Keratinocyte (primary cell): ENCODE measurements around the gene RBPJ. TPM values are rescaled to one million over a fixed set of nuclear protein-coding genes. Genes with fewer than 3 reads are reported as not detected.

ENCODE experiments used
- DNase-seq: peaks from one replicate; pipeline ENCODE4 v3.0.0-alpha.2; 2011; ENCODE audit warnings: low read depth, missing footprints, low spot score
- FAIRE-seq: peaks from 2 replicates; lab custom pipeline; 2011; peaks lifted over from hg19 to GRCh38; lab: Jason Lieb, UNC
- H2AFZ ChIP-seq: 2 replicates; pipeline ENCODE4 v1.6.0; 2012; ENCODE audit warnings: low read length, control low read depth, inconsistent platforms; ENCODE audit not compliant: control insufficient read depth
- H3K27ac ChIP-seq: 2 replicates; pipeline ENCODE4 v1.5.1; 2011; ENCODE audit warnings: low read length; ENCODE audit not compliant: control insufficient read depth, insufficient read depth
- H3K27me3 ChIP-seq: 3 replicates; pipeline ENCODE4 v1.6.0; 2011; ENCODE audit warnings: low read length; ENCODE audit not compliant: control insufficient read depth, insufficient read depth; ENCODE audit errors: extremely low read depth
- H3K36me3 ChIP-seq, 2 experiments: 2 replicates in 1 of 2; 3 replicates in 1 of 2; pipeline ENCODE4 v1.5.1; 2011; ENCODE audit warnings: low read length in 2 of 2, mild to moderate bottlenecking in 1 of 2; ENCODE audit not compliant: control insufficient read depth in 2 of 2, insufficient read depth in 2 of 2; ENCODE audit errors: extremely low read depth in 1 of 2
- H3K4me1 ChIP-seq: 3 replicates; pipeline ENCODE4 v1.5.1; 2011; ENCODE audit warnings: low read length; ENCODE audit not compliant: control insufficient read depth, insufficient read depth; ENCODE audit errors: extremely low read depth
- H3K4me2 ChIP-seq: 3 replicates; pipeline ENCODE4 v1.6.0; 2011; ENCODE audit warnings: low read depth, low read length; ENCODE audit not compliant: control insufficient read depth, insufficient read depth; ENCODE audit errors: extremely low read depth
- H3K4me3 ChIP-seq, 3 experiments: fragments of 200-600 bp in 1 of 3; sonication (generic) in 1 of 3; 2 replicates in 2 of 3; 3 replicates in 1 of 3; pipeline ENCODE4 v1.5.1; 2011 to 2016; ENCODE audit warnings: low read length in 3 of 3, mild to moderate bottlenecking in 3 of 3, control low read depth in 2 of 3, inconsistent platforms in 1 of 3, low read depth in 1 of 3, mixed read lengths in 1 of 3, mixed run types in 1 of 3, moderate library complexity in 1 of 3; ENCODE audit not compliant: control insufficient read depth in 2 of 3, insufficient read depth in 2 of 3; ENCODE audit errors: extremely low read depth in 1 of 3
- H3K79me2 ChIP-seq: 2 replicates; pipeline ENCODE4 v1.6.0; 2012; ENCODE audit warnings: low read length; ENCODE audit not compliant: control insufficient read depth, insufficient read depth
- H3K9ac ChIP-seq: 3 replicates; pipeline ENCODE4 v1.6.0; 2011; ENCODE audit warnings: low read length; ENCODE audit not compliant: control insufficient read depth, insufficient read depth; ENCODE audit errors: extremely low read depth
- H3K9me1 ChIP-seq: 3 replicates; pipeline ENCODE4 v1.6.0; 2011; ENCODE audit warnings: low read length; ENCODE audit not compliant: control insufficient read depth, insufficient read depth; ENCODE audit errors: extremely low read depth
- H3K9me3 ChIP-seq: 2 replicates; pipeline ENCODE4 v1.5.1; 2012; ENCODE audit warnings: low read depth, low read length; ENCODE audit not compliant: control insufficient read depth
- H4K20me1 ChIP-seq: 3 replicates; pipeline ENCODE4 v1.6.0; 2011; ENCODE audit warnings: low read length; ENCODE audit not compliant: control insufficient read depth, insufficient read depth; ENCODE audit errors: extremely low read depth
- EZH2 ChIP-seq: IDR thresholded peaks from one replicate; pipeline ENCODE4 v1.6.1; 2012; ENCODE audit warnings: inconsistent platforms, mild to moderate bottlenecking, low read length, moderate library complexity
- dilution Hi-C: fragments of 300-500 bp; cut with MboI; formaldehyde crosslinking; loops from one replicate; pipeline ENCODE4 v1.7.0; 2020; ENCODE audit warnings: low sequenced_read_pairs; ENCODE audit not compliant: extremely low pct_ligation_motif_present
- polyA plus RNA-seq, 5 experiments: library from polyadenylated mRNA; depleted of rRNA in 3 of 5; stranded (reverse) in 3 of 5; stranded (forward) in 1 of 5; unstranded in 1 of 5; fragments of >200 nt; gene quantifications; 1 replicate in 1 of 5; 2 replicates in 3 of 5; 3 replicates in 1 of 5; pipeline versions ENCODE4 v1.2.1 to v1.2.3, GENCODE V29; 2011 to 2012; ENCODE audit warnings: missing spikeins in 2 of 5, low read depth in 1 of 5, low replicate concordance in 1 of 5
- TF ChIP-seq, protein P1 (sequence below), 3 experiments: IDR thresholded peaks in 1 of 3; conservative IDR thresholded peaks in 1 of 3; optimal IDR thresholded peaks in 1 of 3; 2 replicates in 2 of 3; 3 replicates in 1 of 3; pipeline versions ENCODE3 to v1.5.1; 2011; ENCODE audit warnings: low read length in 3 of 3, mild to moderate bottlenecking in 3 of 3, moderate library complexity in 2 of 3, control low read depth in 1 of 3, inconsistent platforms in 1 of 3; ENCODE audit not compliant: insufficient read depth in 2 of 3; ENCODE audit errors: extremely low read depth in 1 of 3

The RBPJ gene
- polyA plus RNA-seq, 1 donor (not counting 4 experiments of a cell fraction or from before 2014, with no cell fraction given) = 38.0 TPM

DNA sequence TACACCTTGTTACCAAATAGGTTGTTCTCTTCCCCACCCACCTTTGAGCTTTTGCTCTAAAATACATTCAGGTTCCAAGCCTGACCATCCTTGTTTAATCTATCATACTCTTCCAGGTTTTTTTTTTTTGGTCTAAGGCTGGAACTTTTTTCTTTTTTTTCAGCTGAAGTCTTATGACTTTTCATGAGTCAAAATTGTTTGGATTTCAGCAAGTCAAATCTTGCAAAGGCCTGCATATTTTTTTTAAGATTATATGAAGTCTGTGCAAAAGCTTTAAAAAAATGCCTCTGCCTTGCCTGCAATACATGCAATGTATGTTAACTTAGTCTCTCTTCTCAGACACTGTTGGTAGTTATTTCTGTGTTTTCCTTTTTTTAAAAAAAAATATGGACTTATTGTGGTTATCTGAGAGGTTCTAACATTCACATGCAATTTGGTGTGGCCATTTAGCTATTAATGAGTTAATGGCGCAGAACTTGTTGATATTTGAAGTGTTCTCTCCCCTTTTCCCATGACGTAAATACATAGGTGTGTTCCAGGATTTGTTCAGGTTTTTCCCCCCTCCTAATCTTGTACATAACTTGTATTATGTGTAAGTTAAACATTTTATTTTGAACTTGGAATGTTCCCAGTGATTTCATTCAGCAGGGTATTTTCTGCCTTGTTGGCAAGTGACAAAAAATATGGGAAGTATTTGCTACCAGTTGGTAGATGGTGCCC lies 110.8 kb downstream of the RBPJ start:
- peak overlapping the region; percentile 19 for H3K4me2 ChIP-seq
- H3K4me3 ChIP-seq = no peak overlapping the region
- no peak overlapping the region for H2AFZ ChIP-seq
- peaks cover 23% of the 10 kb centered on the region for H3K4me1 ChIP-seq
- no peaks in the 10 kb centered on the region for H3K9me1 ChIP-seq
- H3K79me2 ChIP-seq = no peaks in the 10 kb centered on the region
- TF ChIP-seq EZH2 = no peak
- TF ChIP-seq, protein P1, sequence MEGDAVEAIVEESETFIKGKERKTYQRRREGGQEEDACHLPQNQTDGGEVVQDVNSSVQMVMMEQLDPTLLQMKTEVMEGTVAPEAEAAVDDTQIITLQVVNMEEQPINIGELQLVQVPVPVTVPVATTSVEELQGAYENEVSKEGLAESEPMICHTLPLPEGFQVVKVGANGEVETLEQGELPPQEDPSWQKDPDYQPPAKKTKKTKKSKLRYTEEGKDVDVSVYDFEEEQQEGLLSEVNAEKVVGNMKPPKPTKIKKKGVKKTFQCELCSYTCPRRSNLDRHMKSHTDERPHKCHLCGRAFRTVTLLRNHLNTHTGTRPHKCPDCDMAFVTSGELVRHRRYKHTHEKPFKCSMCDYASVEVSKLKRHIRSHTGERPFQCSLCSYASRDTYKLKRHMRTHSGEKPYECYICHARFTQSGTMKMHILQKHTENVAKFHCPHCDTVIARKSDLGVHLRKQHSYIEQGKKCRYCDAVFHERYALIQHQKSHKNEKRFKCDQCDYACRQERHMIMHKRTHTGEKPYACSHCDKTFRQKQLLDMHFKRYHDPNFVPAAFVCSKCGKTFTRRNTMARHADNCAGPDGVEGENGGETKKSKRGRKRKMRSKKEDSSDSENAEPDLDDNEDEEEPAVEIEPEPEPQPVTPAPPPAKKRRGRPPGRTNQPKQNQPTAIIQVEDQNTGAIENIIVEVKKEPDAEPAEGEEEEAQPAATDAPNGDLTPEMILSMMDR (optimal IDR thresholded peaks at IDR 0.05 in 1 of 3, IDR thresholded peaks at IDR 0.05 in 1 of 3, conservative IDR thresholded peaks at IDR 0.05 in 1 of 3; ENCODE audit: extremely low read depth in 1 of 3, insufficient read depth in 2 of 3, low read length in 3 of 3) = no peak
- H3K36me3 ChIP-seq = peaks cover 2 to 8% of the 10 kb centered on the region in 2 experiments
- dilution Hi-C loops = no loop called here
- no peak for DNase-seq
- H3K27me3 ChIP-seq = no peaks in the 10 kb centered on the region
- H4K20me1 ChIP-seq = no peaks in the 10 kb centered on the region
- H3K9ac ChIP-seq = no peak overlapping the region
- no peak for FAIRE-seq
- no peaks in the 10 kb centered on the region for H3K9me3 ChIP-seq
- H3K27ac ChIP-seq = no peak overlapping the region

DNA sequence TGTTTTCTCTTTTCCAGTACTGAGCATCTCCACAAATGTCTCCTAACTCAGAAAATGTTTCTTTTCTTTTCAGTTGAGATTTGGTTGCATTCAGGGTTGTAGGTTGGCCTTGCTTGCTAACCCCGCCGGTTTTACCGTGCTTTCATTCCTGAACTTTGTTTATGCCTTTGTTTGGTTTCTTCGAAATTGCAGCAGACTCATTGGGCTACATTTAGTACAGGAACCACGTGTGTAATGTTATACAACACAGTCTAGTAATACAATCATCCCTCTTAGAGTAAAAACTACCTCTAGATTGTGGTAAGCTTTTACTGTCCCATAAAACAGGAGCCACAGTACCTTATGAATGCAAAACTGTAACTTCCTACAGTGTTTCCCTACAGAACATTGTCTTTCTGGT lies 111.6 kb downstream of the RBPJ start:
- no peak overlapping the region for H3K27ac ChIP-seq
- H3K4me1 ChIP-seq = peaks cover 23% of the 10 kb centered on the region
- no peak for FAIRE-seq

More for the DNA sequence above, 111.6 kb downstream of the RBPJ start:
- H3K4me3 ChIP-seq = no peak overlapping the region
- no peaks in the 10 kb centered on the region for H3K27me3 ChIP-seq
- no peak for DNase-seq
- peaks cover 2 to 8% of the 10 kb centered on the region in 2 experiments for H3K36me3 ChIP-seq
- no peaks in the 10 kb centered on the region for H3K9me3 ChIP-seq
- H3K9ac ChIP-seq = no peak overlapping the region
- no peak overlapping the region for H2AFZ ChIP-seq
- no peak for TF ChIP-seq EZH2
- TF ChIP-seq, protein P1 (optimal IDR thresholded peaks at IDR 0.05 in 1 of 3, IDR thresholded peaks at IDR 0.05 in 1 of 3, conservative IDR thresholded peaks at IDR 0.05 in 1 of 3; ENCODE audit: extremely low read depth in 1 of 3, insufficient read depth in 2 of 3, low read length in 3 of 3) = no peak
- no peaks in the 10 kb centered on the region for H4K20me1 ChIP-seq
- dilution Hi-C loops = no loop called here
- no peaks in the 10 kb centered on the region for H3K79me2 ChIP-seq
- H3K4me2 ChIP-seq = no peak overlapping the region
- no peaks in the 10 kb centered on the region for H3K9me1 ChIP-seq
